GM12874 (cell line): ENCODE data around the gene DDX51.

Experiments used
- TF ChIP-seq, protein P1 (sequence below): IDR thresholded peaks from 2 replicates; pipeline ENCODE4 v1.5.1; 2011; ENCODE audit warnings: low read depth, mild to moderate bottlenecking, control low read depth, low read length, moderate library complexity; ENCODE audit not compliant: insufficient read depth

The DDX51 gene

DNA sequence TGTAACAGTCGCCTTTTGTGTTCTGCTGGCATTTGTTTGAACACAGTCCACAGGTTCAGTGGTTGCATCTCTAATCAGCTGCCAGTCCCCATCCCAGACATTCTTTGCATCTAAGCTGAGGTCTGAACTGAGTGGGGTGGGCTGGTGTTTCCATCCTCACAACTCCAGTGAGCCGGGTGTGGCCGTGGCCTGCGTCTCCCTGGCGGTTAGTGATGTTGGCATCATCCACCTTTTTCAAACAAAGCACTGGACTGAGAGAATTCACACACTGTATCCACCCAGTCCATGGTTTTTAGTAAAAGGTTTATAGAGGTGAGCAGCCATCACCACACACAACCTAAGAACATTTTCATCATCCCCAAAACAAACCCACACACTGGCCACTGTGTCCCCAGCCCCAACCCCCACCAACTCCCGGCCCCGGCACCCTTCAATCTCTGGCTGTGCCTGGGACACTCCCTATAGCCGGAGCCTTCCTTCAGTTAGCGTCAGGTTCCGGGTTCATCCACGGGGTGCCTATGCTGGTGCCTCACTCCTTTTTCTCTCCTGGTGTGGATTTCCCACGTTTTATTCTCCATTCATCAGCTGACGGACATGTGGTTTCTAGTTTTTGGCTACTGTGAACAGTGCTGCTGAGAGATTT lies 6.5 kb downstream of the DDX51 start:
- TF ChIP-seq, protein P1, sequence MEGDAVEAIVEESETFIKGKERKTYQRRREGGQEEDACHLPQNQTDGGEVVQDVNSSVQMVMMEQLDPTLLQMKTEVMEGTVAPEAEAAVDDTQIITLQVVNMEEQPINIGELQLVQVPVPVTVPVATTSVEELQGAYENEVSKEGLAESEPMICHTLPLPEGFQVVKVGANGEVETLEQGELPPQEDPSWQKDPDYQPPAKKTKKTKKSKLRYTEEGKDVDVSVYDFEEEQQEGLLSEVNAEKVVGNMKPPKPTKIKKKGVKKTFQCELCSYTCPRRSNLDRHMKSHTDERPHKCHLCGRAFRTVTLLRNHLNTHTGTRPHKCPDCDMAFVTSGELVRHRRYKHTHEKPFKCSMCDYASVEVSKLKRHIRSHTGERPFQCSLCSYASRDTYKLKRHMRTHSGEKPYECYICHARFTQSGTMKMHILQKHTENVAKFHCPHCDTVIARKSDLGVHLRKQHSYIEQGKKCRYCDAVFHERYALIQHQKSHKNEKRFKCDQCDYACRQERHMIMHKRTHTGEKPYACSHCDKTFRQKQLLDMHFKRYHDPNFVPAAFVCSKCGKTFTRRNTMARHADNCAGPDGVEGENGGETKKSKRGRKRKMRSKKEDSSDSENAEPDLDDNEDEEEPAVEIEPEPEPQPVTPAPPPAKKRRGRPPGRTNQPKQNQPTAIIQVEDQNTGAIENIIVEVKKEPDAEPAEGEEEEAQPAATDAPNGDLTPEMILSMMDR: no peak

DNA sequence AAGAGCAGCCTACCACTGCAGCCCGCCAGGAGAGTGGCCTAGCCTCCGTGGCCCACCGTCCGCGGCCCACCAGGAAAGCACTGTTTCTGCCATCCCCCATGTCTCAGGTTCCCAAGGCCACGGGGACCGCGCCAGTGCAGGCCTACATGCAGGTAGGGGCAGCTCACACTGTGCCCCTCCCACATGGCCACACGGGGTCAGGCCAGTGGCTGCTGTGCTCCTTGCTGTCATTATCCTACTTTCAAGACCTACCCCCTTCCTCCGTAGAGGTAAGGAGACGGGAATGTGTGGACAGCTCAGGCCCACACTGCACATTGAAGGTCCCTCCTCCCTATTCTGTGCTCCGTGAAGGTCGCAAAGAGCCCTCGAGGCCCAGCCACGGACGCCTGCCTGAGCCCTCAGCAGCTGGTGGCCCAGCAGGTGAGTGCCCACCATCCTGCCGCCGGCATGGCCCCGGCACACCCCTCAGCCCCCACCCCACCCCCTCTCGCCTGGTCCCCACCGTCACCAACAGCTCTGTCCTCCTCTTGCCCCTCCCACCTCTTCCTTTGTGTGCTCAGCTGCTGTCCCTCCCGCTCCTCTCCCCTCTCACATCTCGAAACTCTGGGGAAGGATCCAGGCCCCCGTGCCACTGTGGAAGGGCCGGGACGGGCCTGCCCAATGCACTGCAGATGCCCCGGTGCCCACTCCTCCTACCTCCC lies 10.0 kb downstream of the DDX51 start:
- TF ChIP-seq, protein P1: no peak

DNA sequence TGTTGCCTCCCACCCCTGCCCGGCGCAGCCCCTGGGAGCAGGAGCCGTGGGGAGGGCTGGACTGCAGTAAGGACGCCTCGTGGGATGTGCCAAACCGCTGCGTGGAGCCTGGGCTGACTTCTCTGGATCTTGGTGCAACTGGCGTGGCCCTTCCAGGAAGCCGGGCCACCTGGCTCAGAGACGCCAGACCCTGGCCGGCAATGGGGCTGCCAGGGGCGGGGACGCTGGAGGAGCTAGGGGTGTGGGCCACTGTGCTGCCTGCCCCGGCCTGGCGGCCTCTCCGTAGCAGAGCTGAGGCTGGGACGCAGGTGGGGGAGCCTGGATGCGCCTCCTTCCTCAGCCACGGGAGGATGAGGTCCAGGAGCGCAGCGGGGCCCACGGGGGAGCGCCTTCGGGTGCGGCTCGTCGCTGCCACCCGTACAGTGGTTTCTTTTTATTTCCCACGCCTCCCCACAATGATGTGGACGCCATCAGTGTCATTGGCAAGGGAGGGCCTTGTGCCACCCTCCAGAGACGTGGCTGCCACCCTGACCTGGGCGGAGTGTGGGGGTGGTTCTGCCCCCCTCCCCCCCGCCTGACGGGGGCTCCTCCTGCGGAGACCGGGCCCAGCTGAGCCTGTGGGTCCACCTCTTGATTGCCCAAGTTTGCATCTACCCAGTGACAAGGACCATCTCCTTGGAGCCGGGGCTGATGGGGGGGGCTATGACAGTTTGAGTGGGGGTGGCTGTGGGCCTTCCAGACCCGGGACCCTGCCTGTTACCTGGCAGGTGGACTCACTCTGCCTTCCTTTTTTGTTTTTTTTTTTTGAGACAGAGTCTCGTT lies 11.3 kb downstream of the DDX51 start:
- TF ChIP-seq, protein P1: no peak

DNA sequence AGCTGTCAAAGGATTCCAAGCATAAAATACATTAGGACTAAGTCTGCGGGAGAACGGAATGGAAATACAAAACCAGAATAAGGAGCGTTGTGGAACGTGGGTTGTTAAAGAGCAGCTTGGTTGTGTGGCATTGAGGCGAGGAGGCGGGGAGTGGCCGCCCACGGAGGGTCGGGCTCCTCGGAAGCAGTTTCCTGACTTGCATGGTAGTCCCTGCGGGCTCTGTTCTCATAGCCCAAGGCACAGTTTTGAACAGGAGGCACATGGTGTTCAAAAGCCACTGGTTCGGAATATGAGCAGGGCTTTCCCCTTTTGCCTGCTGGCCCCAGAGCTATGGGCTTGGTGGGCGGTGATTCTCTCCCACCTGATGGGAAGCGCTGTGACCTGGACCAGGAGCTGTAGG lies 12.2 kb downstream of the DDX51 start:
- TF ChIP-seq, protein P1: no peak

DNA sequence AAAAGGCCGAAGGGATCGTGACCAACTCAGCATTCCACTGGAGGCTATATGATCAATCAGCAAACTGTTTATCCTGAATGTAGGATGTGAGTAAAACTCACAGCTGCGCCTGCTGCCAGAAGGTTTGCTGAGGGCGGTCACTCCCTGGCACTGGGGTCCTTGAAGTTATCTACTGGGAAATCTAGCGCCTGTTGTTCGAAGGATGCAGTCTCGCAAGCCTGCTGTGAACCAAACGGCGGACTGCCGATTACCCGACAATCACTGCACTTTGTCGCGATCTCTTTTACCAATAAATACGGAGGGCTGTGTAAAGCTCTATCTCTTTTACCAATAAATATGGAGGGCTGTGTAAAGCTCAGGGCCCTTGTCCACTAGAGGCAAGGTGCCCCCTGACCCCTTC lies 12.9 kb downstream of the DDX51 start:
- TF ChIP-seq, protein P1: no peak

DNA sequence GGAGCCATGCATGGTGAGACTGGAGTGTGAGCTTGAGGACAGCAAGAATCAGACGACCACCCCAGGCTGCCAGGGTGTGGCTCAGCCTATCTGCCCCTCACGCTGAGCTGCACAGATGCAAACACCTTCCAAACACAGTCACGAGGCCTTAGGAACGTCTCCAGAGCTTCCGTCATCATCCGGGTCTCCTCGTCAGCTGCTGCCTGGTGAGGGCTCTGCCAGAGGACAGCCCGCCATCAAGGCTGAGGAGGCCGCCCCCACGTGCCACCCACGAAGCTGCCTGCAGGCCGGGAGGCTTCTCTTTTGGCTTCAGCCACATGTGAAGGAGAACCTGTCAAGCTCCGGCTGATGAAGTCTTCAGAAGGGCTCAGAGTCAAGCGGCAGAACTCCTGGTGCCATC lies 13.4 kb downstream of the DDX51 start:
- TF ChIP-seq, protein P1: no peak

DNA sequence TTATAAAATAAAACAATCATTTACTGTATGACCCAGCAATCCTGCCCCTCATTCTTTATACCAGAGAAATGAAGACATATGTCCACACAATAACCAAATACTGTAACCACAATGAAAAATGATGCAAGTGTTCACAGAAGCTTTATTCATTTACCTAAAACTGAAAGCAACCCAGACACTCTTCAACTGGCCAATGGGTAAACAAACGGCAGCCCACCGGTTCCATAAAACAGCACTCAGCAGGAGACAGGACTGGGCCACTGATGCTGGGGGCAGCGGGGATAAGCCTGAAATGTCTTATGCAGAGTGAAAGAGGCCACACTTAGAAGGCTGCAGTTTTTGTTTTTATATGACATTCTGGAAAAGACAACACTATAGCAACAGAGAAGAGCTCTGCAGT lies 15.1 kb downstream of the DDX51 start:
- TF ChIP-seq, protein P1: no peak
